GM12873 (cell line): ENCODE data around the gene RIN3.
A peak's percentile ranks its signal among the peaks of the same experiment; 100 is the strongest.

Experiments used
- CTCF ChIP-seq: IDR thresholded peaks from 2 replicates; pipeline ENCODE4 v1.5.1; 2012; ENCODE audit warnings: low read depth, mild to moderate bottlenecking, moderate library complexity, low read length, control low read depth; ENCODE audit not compliant: insufficient read depth; ENCODE audit errors: missing control alignments

Gene RIN3

GRCh38 chr14:92503756-92504491 is 9.7 kb upstream of the RIN3 start:
- no peak for TF ChIP-seq CTCF

GRCh38 chr14:92505826-92506225 is 7.8 kb upstream of the RIN3 start:
- TF ChIP-seq CTCF, result no peak

GRCh38 chr14:92506231-92506630 is 7.3 kb upstream of the RIN3 start:
- no peak for TF ChIP-seq CTCF

- TF ChIP-seq CTCF, result no peak
Observed at GRCh38 chr14:92507174-92507768, 6.3 kb upstream of the RIN3 start.

- peak; percentile 17 for TF ChIP-seq CTCF
Observed at GRCh38 chr14:92510972-92511371, 2.6 kb upstream of the RIN3 start.

GRCh38 chr14:92511453-92512238 is 1.9 kb upstream of the RIN3 start:
- TF ChIP-seq CTCF, result no peak

- no peak for TF ChIP-seq CTCF
Observed at GRCh38 chr14:92512807-92513203, 776 bp upstream of the RIN3 start.
